HS-5 (cell line): ENCODE results near the gene MYO18B.

Experiments used
- DNase-seq: peaks from one replicate; pipeline ENCODE4 v3.0.0-alpha.2; 2012; ENCODE audit warnings: low read depth

Gene MYO18B

GRCh38 chr22:25996669-25997068, 254.7 kb downstream of the MYO18B start:
- DNase-seq: no peak

- no peak for DNase-seq
Measured at GRCh38 chr22:25997886-25998775, 256.1 kb downstream of the MYO18B start.

GRCh38 chr22:26002456-26002855, 260.5 kb downstream of the MYO18B start:
- DNase-seq: no peak

GRCh38 chr22:26004477-26004876, 262.5 kb downstream of the MYO18B start:
- no peak for DNase-seq

- DNase-seq: no peak
Measured at GRCh38 chr22:26008587-26008986, 266.6 kb downstream of the MYO18B start.

- DNase-seq: no peak
Measured at GRCh38 chr22:26016916-26017315, 274.9 kb downstream of the MYO18B start.

GRCh38 chr22:26017932-26018331, 275.9 kb downstream of the MYO18B start:
- no peak for DNase-seq

GRCh38 chr22:26019596-26019995, 277.6 kb downstream of the MYO18B start:
- no peak for DNase-seq

- DNase-seq: no peak
Measured at GRCh38 chr22:26021516-26021915, 279.5 kb downstream of the MYO18B start.

- no peak for DNase-seq
Measured at GRCh38 chr22:26023104-26023775, 281.3 kb downstream of the MYO18B start.

- no peak for DNase-seq
Measured at GRCh38 chr22:26025626-26026025, 283.6 kb downstream of the MYO18B start.

GRCh38 chr22:26027341-26027740, 285.4 kb downstream of the MYO18B start:
- no peak for DNase-seq

- no peak for DNase-seq
Measured at GRCh38 chr22:26031641-26032040, 289.7 kb downstream of the MYO18B start.

GRCh38 chr22:26033071-26033470, 291.1 kb downstream of the MYO18B start:
- DNase-seq: no peak

GRCh38 chr22:26033586-26033985, 291.6 kb downstream of the MYO18B start:
- no peak for DNase-seq

GRCh38 chr22:26035523-26035922, 293.5 kb downstream of the MYO18B start:
- no peak for DNase-seq

- no peak for DNase-seq
Measured at GRCh38 chr22:26038365-26038764, 296.4 kb downstream of the MYO18B start.

GRCh38 chr22:26041931-26042330, 299.9 kb downstream of the MYO18B start:
- DNase-seq: no peak

- DNase-seq: no peak
Measured at GRCh38 chr22:26043031-26043430, 301.0 kb downstream of the MYO18B start.

- DNase-seq: no peak
Measured at GRCh38 chr22:26045051-26045450, 303.1 kb downstream of the MYO18B start.

- DNase-seq: no peak
Measured at GRCh38 chr22:26045860-26046259, 303.9 kb downstream of the MYO18B start.

- no peak for DNase-seq
Measured at GRCh38 chr22:26047516-26047915, 305.5 kb downstream of the MYO18B start.

GRCh38 chr22:26047920-26048319, 305.9 kb downstream of the MYO18B start:
- DNase-seq: no peak
